Measurements from ENCODE around the gene ITPRIP. TPM values are rescaled to one million over a fixed set of nuclear protein-coding genes. Genes with fewer than 3 reads are reported as not detected.

Gene ITPRIP
- total RNA-seq, 1 donor from 2014 or later: 85.1 TPM

- DNase-seq (ENCODE audit: extremely low read depth, low read depth, low spot score): no peak
These were observed 49.9 kb downstream of the ITPRIP start for GRCh38 chr10:104288355-104288754.

GRCh38 chr10:104286939-104287338 lies 51.3 kb downstream of the ITPRIP start:
- DNase-seq (ENCODE audit: extremely low read depth, low read depth, low spot score): no peak

GRCh38 chr10:104284846-104285245 lies 53.4 kb downstream of the ITPRIP start:
- DNase-seq (ENCODE audit: extremely low read depth, low read depth, low spot score): no peak

- no peak for DNase-seq (ENCODE audit: extremely low read depth, low read depth, low spot score)
These were observed 56.6 kb downstream of the ITPRIP start for GRCh38 chr10:104281694-104282093.

GRCh38 chr10:104279550-104280259 lies 58.6 kb downstream of the ITPRIP start:
- no peak for DNase-seq (ENCODE audit: extremely low read depth, low read depth, low spot score)

- no peak for DNase-seq (ENCODE audit: extremely low read depth, low read depth, low spot score)
These were observed 60.5 kb downstream of the ITPRIP start for GRCh38 chr10:104277785-104278184.

GRCh38 chr10:104276192-104276591 lies 62.1 kb downstream of the ITPRIP start:
- no peak for DNase-seq (ENCODE audit: extremely low read depth, low read depth, low spot score)

GRCh38 chr10:104274762-104275721 lies 63.2 kb downstream of the ITPRIP start:
- no peak for DNase-seq (ENCODE audit: extremely low read depth, low read depth, low spot score)

GRCh38 chr10:104273899-104274575 lies 64.2 kb downstream of the ITPRIP start:
- no peak for DNase-seq (ENCODE audit: extremely low read depth, low read depth, low spot score)

- DNase-seq (ENCODE audit: extremely low read depth, low read depth, low spot score): no peak
These were observed 65.0 kb downstream of the ITPRIP start for GRCh38 chr10:104273286-104273685.

- no peak for DNase-seq (ENCODE audit: extremely low read depth, low read depth, low spot score)
These were observed 69.3 kb downstream of the ITPRIP start, which contains the start of gene GSTO2 for GRCh38 chr10:104268713-104269645. TSS of gene GSTO2 (plus strand) at chr10:104269184. CDS start at chr10:104274916, 5,732 bp downstream.

- no peak for DNase-seq (ENCODE audit: extremely low read depth, low read depth, low spot score)
These were observed 69.9 kb downstream of the ITPRIP start for GRCh38 chr10:104268405-104268712.

- no peak for DNase-seq (ENCODE audit: extremely low read depth, low read depth, low spot score)
These were observed 70.4 kb downstream of the ITPRIP start for GRCh38 chr10:104267721-104268404.

- no peak for DNase-seq (ENCODE audit: extremely low read depth, low read depth, low spot score)
These were observed 73.5 kb downstream of the ITPRIP start for GRCh38 chr10:104264783-104265182.

GRCh38 chr10:104262055-104262454 lies 76.2 kb downstream of the ITPRIP start:
- no peak for DNase-seq (ENCODE audit: extremely low read depth, low read depth, low spot score)

- DNase-seq (ENCODE audit: extremely low read depth, low read depth, low spot score): no peak
These were observed 77.5 kb downstream of the ITPRIP start for GRCh38 chr10:104260775-104261115.

GRCh38 chr10:104259999-104260774 lies 78.1 kb downstream of the ITPRIP start:
- no peak for DNase-seq (ENCODE audit: extremely low read depth, low read depth, low spot score)
